IMR-90 (cell line): ENCODE data around the gene UROD. TPM values are rescaled to one million over a fixed set of nuclear protein-coding genes. Genes with fewer than 3 reads are reported as not detected.

Source experiments
- ATAC-seq: fragments of 200-7000 bp; cut with Tn5 transposase; 2 replicates; pipeline ENCODE4 v1.9.1; 2020; ENCODE audit warnings: low read depth, mild to moderate bottlenecking, moderate library complexity
- BruUV-seq: library from RNA; stranded (reverse); fragments of 400-500 nt; replicated peaks from 2 replicates; lab custom pipeline; 2021; lab: Mats Ljungman, UMichigan
- CTCF ChIA-PET: fragments of 300-600 bp; formaldehyde crosslinking; extraction: SDS; loops from one replicate; lab custom pipeline; 2021; ENCODE audit warnings: antibody characterized with exemption; lab: Yijun Ruan, JAX
- POLR2A ChIA-PET: fragments of 300-600 bp; sonication (Branson Sonifier 250); formaldehyde crosslinking; loops from one replicate; lab custom pipeline; 2022; ENCODE audit warnings: antibody characterized with exemption; ENCODE audit not compliant: unreplicated experiment; lab: Charles Lee
- DNase-seq: peaks from one replicate; pipeline ENCODE4 v3.0.0; 2013
- H2AFZ ChIP-seq: replicated peaks from 2 replicates; pipeline ENCODE3; 2013; ENCODE audit warnings: low read length, mild to moderate bottlenecking; ENCODE audit not compliant: poor library complexity
- H2AK5ac ChIP-seq: 2 replicates; pipeline ENCODE4 v1.6.1; 2013; ENCODE audit warnings: low read depth, low read length, inconsistent platforms
- H2AK9ac ChIP-seq: replicated peaks from 2 replicates; pipeline ENCODE3; 2013; ENCODE audit warnings: mild to moderate bottlenecking, low read depth, low read length, moderate library complexity; ENCODE audit not compliant: poor library complexity
- H2BK120ac ChIP-seq: 2 replicates; pipeline ENCODE4 v1.6.1; 2013; ENCODE audit warnings: low read depth, low read length, inconsistent platforms
- H2BK15ac ChIP-seq: 3 replicates; pipeline ENCODE4 v1.6.1; 2013; ENCODE audit warnings: low read depth, low read length, inconsistent platforms
- H2BK20ac ChIP-seq: 2 replicates; pipeline ENCODE4 v1.6.1; 2013; ENCODE audit warnings: low read depth, mild to moderate bottlenecking, inconsistent platforms, low read length, moderate library complexity
- H2BK5ac ChIP-seq: 2 replicates; pipeline ENCODE4 v1.6.1; 2013; ENCODE audit warnings: mild to moderate bottlenecking, low read depth, low read length, inconsistent platforms; ENCODE audit not compliant: poor library complexity, severe bottlenecking
- H3K14ac ChIP-seq: replicated peaks from 2 replicates; pipeline ENCODE4 v1.6.1; 2013; ENCODE audit warnings: low read depth, low read length, inconsistent platforms
- H3K18ac ChIP-seq: 2 replicates; pipeline ENCODE4 v1.6.1; 2013; ENCODE audit warnings: low read depth, low read length, control low read depth
- H3K23ac ChIP-seq: 2 replicates; pipeline ENCODE4 v1.6.1; 2013; ENCODE audit warnings: low read depth, low read length, inconsistent platforms
- H3K27ac ChIP-seq: 2 replicates; pipeline ENCODE4 v1.5.1; 2013; ENCODE audit warnings: mild to moderate bottlenecking, control low read depth, low read length; ENCODE audit not compliant: insufficient read depth
- H3K27me3 ChIP-seq: 2 replicates; pipeline ENCODE4 v1.6.1; 2013; ENCODE audit warnings: low read length; ENCODE audit not compliant: control insufficient read depth, insufficient read depth
- H3K36me3 ChIP-seq: 2 replicates; pipeline ENCODE4 v1.6.1; 2013; ENCODE audit warnings: low read length, mixed read lengths; ENCODE audit not compliant: control insufficient read depth, insufficient read depth
- H3K4ac ChIP-seq: 2 replicates; pipeline ENCODE4 v1.6.1; 2013; ENCODE audit warnings: low read depth, low read length, inconsistent platforms
- H3K4me1 ChIP-seq: 2 replicates; pipeline ENCODE4 v1.6.1; 2013; ENCODE audit warnings: low read length, mixed read lengths; ENCODE audit not compliant: control insufficient read depth, insufficient read depth
- H3K4me2 ChIP-seq: 2 replicates; pipeline ENCODE4 v1.6.1; 2013; ENCODE audit warnings: low read depth, mild to moderate bottlenecking, control low read depth, low read length, moderate library complexity
- H3K4me3 ChIP-seq: 2 replicates; pipeline ENCODE4 v1.5.1; 2013; ENCODE audit warnings: low read depth, mild to moderate bottlenecking, control low read depth, low read length, moderate library complexity; ENCODE audit not compliant: insufficient read depth
- H3K56ac ChIP-seq: 2 replicates; pipeline ENCODE4 v1.6.1; 2013; ENCODE audit warnings: low read length, inconsistent platforms; ENCODE audit not compliant: insufficient read depth; ENCODE audit errors: extremely low read depth
- H3K79me1 ChIP-seq, 2 experiments: 2 replicates each; pipeline ENCODE4 v1.6.1; 2013; ENCODE audit warnings: low read length in 2 of 2, inconsistent platforms in 1 of 2, low read depth in 1 of 2
- H3K9ac ChIP-seq: 2 replicates; pipeline ENCODE4 v1.6.1; 2013; ENCODE audit warnings: low read depth, low read length, control low read depth
- H3K9me1 ChIP-seq: 2 replicates; pipeline ENCODE4 v1.6.1; 2013; ENCODE audit warnings: low read length, inconsistent platforms; ENCODE audit not compliant: insufficient read depth
- H3K9me3 ChIP-seq: 2 replicates; pipeline ENCODE4 v1.6.1; 2013; ENCODE audit warnings: low read length; ENCODE audit not compliant: control insufficient read depth, insufficient read depth
- H4K20me1 ChIP-seq: 2 replicates; pipeline ENCODE4 v1.6.1; 2013; ENCODE audit warnings: low read length, inconsistent platforms; ENCODE audit not compliant: insufficient read depth
- H4K5ac ChIP-seq: 2 replicates; pipeline ENCODE4 v1.6.1; 2013; ENCODE audit warnings: mild to moderate bottlenecking, low read depth, low read length, control low read depth
- H4K8ac ChIP-seq, 2 experiments: 2 replicates each; pipeline ENCODE4 v1.6.1; 2013; ENCODE audit warnings: low read depth in 2 of 2, low read length in 2 of 2, control low read depth in 1 of 2, inconsistent platforms in 1 of 2
- H4K91ac ChIP-seq: 2 replicates; pipeline ENCODE4 v1.6.1; 2013; ENCODE audit warnings: low read depth, low read length, inconsistent platforms; ENCODE audit not compliant: insufficient read depth
- BHLHE40 ChIP-seq: fragments of 150-350 bp; IDR thresholded peaks from 2 replicates; pipeline ENCODE4 v1.6.1; 2016; ENCODE audit warnings: mild to moderate bottlenecking, low read depth, low read length
- CEBPB ChIP-seq: IDR thresholded peaks from 2 replicates; pipeline ENCODE4 v1.6.1; 2012; ENCODE audit warnings: low read depth, low read length, improper control_type of control experiment
- CHD1 ChIP-seq: IDR thresholded peaks from 2 replicates; pipeline ENCODE4 v1.6.1; 2012; ENCODE audit warnings: low read depth, low read length, improper control_type of control experiment
- CTCF ChIP-seq: conservative IDR thresholded peaks from 2 replicates; pipeline ENCODE4 v1.5.1; 2012; ENCODE audit warnings: mild to moderate bottlenecking, low read depth, low read length, improper control_type of control experiment
- FOS ChIP-seq: fragments of 150-350 bp; IDR thresholded peaks from 2 replicates; pipeline ENCODE4 v1.6.1; 2016; ENCODE audit warnings: low read depth, low read length
- MAFK ChIP-seq: IDR thresholded peaks from 2 replicates; pipeline ENCODE4 v1.6.1; 2012; ENCODE audit warnings: low read depth, low read length, improper control_type of control experiment
- MAZ ChIP-seq: IDR thresholded peaks from 2 replicates; pipeline ENCODE4 v1.6.1; 2012; ENCODE audit warnings: low read depth, mild to moderate bottlenecking, low read length, improper control_type of control experiment, moderate library complexity, borderline replicate concordance
- MXI1 ChIP-seq: IDR thresholded peaks from 2 replicates; pipeline ENCODE4 v1.6.1; 2012; ENCODE audit warnings: low read depth, mild to moderate bottlenecking, low read length, moderate library complexity, borderline replicate concordance
- NFE2L2 ChIP-seq: fragments of 150-350 bp; IDR thresholded peaks from 2 replicates; pipeline ENCODE4 v1.6.1; 2016; ENCODE audit warnings: low read depth, mild to moderate bottlenecking, low read length
- POLR2A ChIP-seq: IDR thresholded peaks from 2 replicates; pipeline ENCODE4 v1.6.1; 2012; ENCODE audit warnings: mild to moderate bottlenecking, low read depth, low read length
- RAD21 ChIP-seq: IDR thresholded peaks from 2 replicates; pipeline ENCODE4 v1.6.1; 2012; ENCODE audit warnings: low read length, improper control_type of control experiment
- RCOR1 ChIP-seq: IDR thresholded peaks from 2 replicates; pipeline ENCODE4 v1.6.1; 2012; ENCODE audit warnings: mild to moderate bottlenecking, low read length, improper control_type of control experiment; ENCODE audit not compliant: insufficient replicate concordance
- RFX5 ChIP-seq: IDR thresholded peaks from 2 replicates; pipeline ENCODE4 v1.8.0; 2012; ENCODE audit warnings: low read depth, mild to moderate bottlenecking, low read length, moderate library complexity
- SMC3 ChIP-seq: fragments of 150-350 bp; IDR thresholded peaks from 2 replicates; pipeline ENCODE4 v1.6.1; 2016; ENCODE audit warnings: low read depth, mild to moderate bottlenecking, antibody characterized with exemption, low read length, moderate library complexity
- WGBS, 2 experiments: methylation state at CpG; one replicate each; pipeline versions ENCODE4 v1.1.5 to v1.1.7; 2013; ENCODE audit warnings: missing lambda C conversion rate in 2 of 2; ENCODE audit not compliant: insufficient read length in 1 of 2; ENCODE audit errors: extremely low coverage in 2 of 2; 5-methylcytosine and 5-hydroxymethylcytosine counted together
- dilution Hi-C: fragments of 300-500 bp; cut with HindIII; formaldehyde crosslinking; loops from one replicate; pipeline ENCODE4 v1.14.3; 2018; ENCODE audit warnings: low sequenced_read_pairs; ENCODE audit not compliant: unreplicated experiment
- in situ Hi-C: fragments of 300-500 bp; cut with MboI; formaldehyde crosslinking; loops from 3 replicates; pipeline ENCODE4 v1.14.3; 2019; ENCODE audit warnings: low sequenced_read_pairs, inconsistent platforms, mixed read lengths
- intact Hi-C: fragments of 100-400 bp; cut with micrococcal nuclease; formaldehyde crosslinking; loops from 2 replicates; pipeline ENCODE4 v1.10.0; 2022
- polyA plus RNA-seq, 3 experiments: library from polyadenylated mRNA; depleted of rRNA; stranded (reverse); fragments of >200 nt; gene quantifications; 2 replicates each; pipeline ENCODE4 v1.2.3, GENCODE V29; 2012; ENCODE audit warnings: low replicate concordance in 1 of 3
- total RNA-seq: library from RNA; depleted of rRNA; stranded (reverse); fragments of >200 nt; gene quantifications from 2 replicates; pipeline ENCODE4 v1.2.3, GENCODE V29; 2012
- TF ChIP-seq, protein P1 (sequence below): fragments of 150-350 bp; IDR thresholded peaks from 2 replicates; pipeline ENCODE4 v1.6.1; 2017; ENCODE audit warnings: mild to moderate bottlenecking, antibody characterized with exemption, low read length, low read depth
- TF ChIP-seq, protein P2 (sequence below): fragments of 150-350 bp; IDR thresholded peaks from 2 replicates; pipeline ENCODE4 v1.6.1; 2016; ENCODE audit warnings: low read depth, mild to moderate bottlenecking, low read length, moderate library complexity, borderline replicate concordance

Gene UROD
- total and polyA plus RNA-seq, 2 of the 4 experiments (the other 2 are of a cell fraction) = 220 to 224 TPM

DNA sequence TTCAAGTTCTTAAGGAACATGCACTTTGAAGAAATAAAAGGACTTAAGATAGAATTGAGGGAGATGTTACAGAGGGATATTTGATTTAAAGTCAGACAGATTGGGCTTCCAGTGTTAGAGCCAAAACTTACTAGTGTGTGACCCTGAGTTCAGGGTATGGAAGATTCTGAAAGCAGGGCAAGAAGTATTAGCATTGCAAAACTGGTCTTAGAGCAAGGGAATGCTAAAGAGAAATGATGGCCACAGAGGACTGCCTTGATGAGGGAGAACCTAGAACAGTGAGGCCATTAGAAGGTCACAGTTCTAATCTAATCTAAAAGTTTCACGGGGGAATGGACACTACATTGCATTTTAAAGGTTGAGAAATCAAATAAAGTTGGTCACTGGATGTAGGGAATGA, 45.5 kb downstream of the UROD start:
- CTCF ChIA-PET = no interaction called here
- H3K9me3 ChIP-seq = no peaks in the 10 kb centered on the region
- intact Hi-C loops = no loop called here
- H3K23ac ChIP-seq = no peak overlapping the region
- no peak for ATAC-seq
- no peaks in the 10 kb centered on the region for H4K20me1 ChIP-seq
- BruUV-seq = no TSS peak
- no peak overlapping the region for H4K5ac ChIP-seq
- no peak overlapping the region for H3K4me3 ChIP-seq
- no peak for DNase-seq
- no peaks in the 10 kb centered on the region for H3K4me1 ChIP-seq
- no peak overlapping the region for H4K91ac ChIP-seq
- H3K4me2 ChIP-seq = no peak overlapping the region
- no peak overlapping the region for H3K56ac ChIP-seq
- H3K18ac ChIP-seq = no peak overlapping the region
- H3K27me3 ChIP-seq = peaks cover 3% of the 10 kb centered on the region
- in situ Hi-C loops = no loop called here
- no peaks in the 10 kb centered on the region for H3K36me3 ChIP-seq
- H2AFZ ChIP-seq = no peak overlapping the region
- H2BK120ac ChIP-seq = no peak overlapping the region
- TF ChIP-seq POLR2A (no peak), MAFK (no peak), CTCF (no peak), BHLHE40 (no peak), RAD21 (no peak), RFX5 (no peak), CHD1 (no peak), CEBPB (no peak), SMC3 (no peak), FOS (no peak), MXI1 (no peak), RCOR1 (no peak), NFE2L2 (no peak), MAZ (no peak)
- TF ChIP-seq, protein P1, sequence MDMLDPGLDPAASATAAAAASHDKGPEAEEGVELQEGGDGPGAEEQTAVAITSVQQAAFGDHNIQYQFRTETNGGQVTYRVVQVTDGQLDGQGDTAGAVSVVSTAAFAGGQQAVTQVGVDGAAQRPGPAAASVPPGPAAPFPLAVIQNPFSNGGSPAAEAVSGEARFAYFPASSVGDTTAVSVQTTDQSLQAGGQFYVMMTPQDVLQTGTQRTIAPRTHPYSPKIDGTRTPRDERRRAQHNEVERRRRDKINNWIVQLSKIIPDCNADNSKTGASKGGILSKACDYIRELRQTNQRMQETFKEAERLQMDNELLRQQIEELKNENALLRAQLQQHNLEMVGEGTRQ = no peak
- TF ChIP-seq, protein P2, sequence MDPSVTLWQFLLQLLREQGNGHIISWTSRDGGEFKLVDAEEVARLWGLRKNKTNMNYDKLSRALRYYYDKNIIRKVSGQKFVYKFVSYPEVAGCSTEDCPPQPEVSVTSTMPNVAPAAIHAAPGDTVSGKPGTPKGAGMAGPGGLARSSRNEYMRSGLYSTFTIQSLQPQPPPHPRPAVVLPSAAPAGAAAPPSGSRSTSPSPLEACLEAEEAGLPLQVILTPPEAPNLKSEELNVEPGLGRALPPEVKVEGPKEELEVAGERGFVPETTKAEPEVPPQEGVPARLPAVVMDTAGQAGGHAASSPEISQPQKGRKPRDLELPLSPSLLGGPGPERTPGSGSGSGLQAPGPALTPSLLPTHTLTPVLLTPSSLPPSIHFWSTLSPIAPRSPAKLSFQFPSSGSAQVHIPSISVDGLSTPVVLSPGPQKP = no peak
- dilution Hi-C loops = no loop called here
- H3K9ac ChIP-seq = no peak overlapping the region
- no peak overlapping the region for H3K4ac ChIP-seq
- POLR2A ChIA-PET = no interaction called here
- H2BK5ac ChIP-seq = no peak overlapping the region
- H3K79me1 ChIP-seq = no peaks in the 10 kb centered on the region
- no peak overlapping the region for H4K8ac ChIP-seq
- H3K27ac ChIP-seq = no peak overlapping the region
- H3K9me1 ChIP-seq = no peaks in the 10 kb centered on the region
- WGBS, 2 experiments = 38% methylated on average over 1 of the region's 1 CpG; no CpG with 5 or more reads in 1 of the 2 experiments
- H2BK15ac ChIP-seq = no peak overlapping the region
- H2BK20ac ChIP-seq = no peak overlapping the region
- H2AK9ac ChIP-seq = no peak overlapping the region
- H2AK5ac ChIP-seq = no peak overlapping the region
- H3K14ac ChIP-seq = no peak overlapping the region
